Astrocyte of the cerebellum (primary cell): ENCODE data around the gene DNAJC11.

ENCODE experiments used
- DNase-seq: peaks from one replicate; pipeline ENCODE4 v3.0.0-alpha.2; 2011; ENCODE audit warnings: low read depth
- H3K4me3 ChIP-seq: 2 replicates; pipeline ENCODE4 v1.5.1; 2011; ENCODE audit warnings: mild to moderate bottlenecking, low read depth, low read length, moderate library complexity
- in situ Hi-C: cut with HindIII; loops from 2 replicates; pipeline ENCODE4 v1.10.0; 2017; ENCODE audit warnings: low sequenced_read_pairs
- TF ChIP-seq, protein P1 (sequence below): IDR thresholded peaks from 2 replicates; pipeline ENCODE4 v1.5.1; 2012; ENCODE audit warnings: low read length, low read depth, moderate library complexity, mild to moderate bottlenecking; ENCODE audit errors: missing control alignments

The DNAJC11 gene

DNA sequence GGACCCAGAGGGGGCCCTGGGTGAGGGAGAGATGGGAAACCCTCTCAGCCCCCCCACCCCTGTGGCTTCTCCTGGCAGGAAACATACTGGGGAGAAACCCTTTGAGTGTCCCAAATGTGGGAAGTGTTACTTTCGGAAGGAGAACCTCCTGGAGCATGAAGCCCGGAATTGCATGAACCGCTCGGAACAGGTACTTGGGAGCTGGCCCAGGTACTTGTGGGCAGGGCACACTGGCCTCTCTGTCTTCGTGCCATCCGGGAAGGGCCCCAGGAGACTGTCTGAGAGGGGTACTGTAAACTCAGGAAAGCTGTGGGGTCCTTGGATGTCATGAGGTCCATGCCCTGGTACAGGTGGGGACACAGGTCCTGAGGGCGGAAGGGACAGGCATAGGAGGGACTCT is 115.8 kb downstream of the DNAJC11 start:
- no peak for DNase-seq
- no peak overlapping the region for H3K4me3 ChIP-seq
- TF ChIP-seq, protein P1, sequence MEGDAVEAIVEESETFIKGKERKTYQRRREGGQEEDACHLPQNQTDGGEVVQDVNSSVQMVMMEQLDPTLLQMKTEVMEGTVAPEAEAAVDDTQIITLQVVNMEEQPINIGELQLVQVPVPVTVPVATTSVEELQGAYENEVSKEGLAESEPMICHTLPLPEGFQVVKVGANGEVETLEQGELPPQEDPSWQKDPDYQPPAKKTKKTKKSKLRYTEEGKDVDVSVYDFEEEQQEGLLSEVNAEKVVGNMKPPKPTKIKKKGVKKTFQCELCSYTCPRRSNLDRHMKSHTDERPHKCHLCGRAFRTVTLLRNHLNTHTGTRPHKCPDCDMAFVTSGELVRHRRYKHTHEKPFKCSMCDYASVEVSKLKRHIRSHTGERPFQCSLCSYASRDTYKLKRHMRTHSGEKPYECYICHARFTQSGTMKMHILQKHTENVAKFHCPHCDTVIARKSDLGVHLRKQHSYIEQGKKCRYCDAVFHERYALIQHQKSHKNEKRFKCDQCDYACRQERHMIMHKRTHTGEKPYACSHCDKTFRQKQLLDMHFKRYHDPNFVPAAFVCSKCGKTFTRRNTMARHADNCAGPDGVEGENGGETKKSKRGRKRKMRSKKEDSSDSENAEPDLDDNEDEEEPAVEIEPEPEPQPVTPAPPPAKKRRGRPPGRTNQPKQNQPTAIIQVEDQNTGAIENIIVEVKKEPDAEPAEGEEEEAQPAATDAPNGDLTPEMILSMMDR: no peak
- in situ Hi-C loops: no loop called here

DNA sequence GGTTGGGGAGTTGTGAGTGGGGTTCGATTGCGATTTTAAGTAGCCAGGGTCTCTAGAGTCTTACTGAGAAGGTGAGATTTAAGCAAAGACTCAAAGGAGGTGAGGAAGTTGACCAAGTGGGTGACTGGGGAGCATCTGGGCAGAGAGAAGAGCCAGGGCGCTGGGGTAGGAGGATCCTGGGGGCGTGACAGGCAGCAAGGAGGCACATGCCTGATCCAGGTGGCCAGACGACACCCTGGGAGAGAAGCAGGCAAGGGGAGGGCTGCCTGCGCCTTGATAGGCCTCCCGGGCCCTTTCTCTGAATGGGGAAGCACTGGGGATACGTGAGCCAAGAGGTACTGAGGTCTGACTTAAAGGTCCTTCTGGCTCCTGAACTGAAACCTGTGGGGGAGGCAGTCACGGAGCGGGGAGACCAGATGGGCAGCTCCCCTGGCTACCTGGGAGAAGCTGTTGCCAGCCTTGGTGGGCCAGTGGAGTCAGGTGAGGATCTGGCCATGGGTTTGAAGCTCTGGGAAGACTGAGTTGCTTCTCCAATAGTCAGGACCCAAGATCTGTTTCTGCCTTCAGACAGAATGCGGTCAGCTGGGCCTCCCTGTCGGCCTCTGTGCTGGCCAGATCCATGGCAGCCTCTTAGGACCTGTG is 116.4 kb downstream of the DNAJC11 start:
- in situ Hi-C loops: no loop called here
- TF ChIP-seq, protein P1: no peak
- H3K4me3 ChIP-seq: no peak overlapping the region
- no peak for DNase-seq
